Fibroblast of pulmonary artery (primary cell): ENCODE data around the gene NCK2.
A peak's percentile ranks its signal among the peaks of the same experiment; 100 is the strongest.

Source experiments
- DNase-seq: peaks from one replicate; pipeline ENCODE4 v3.0.0-alpha.2; 2010; ENCODE audit warnings: low read depth
- H3K4me3 ChIP-seq: replicated peaks from 2 replicates; pipeline ENCODE4 v1.5.1; 2011; ENCODE audit warnings: low read depth, mild to moderate bottlenecking, control low read depth, low read length, moderate library complexity
- CTCF ChIP-seq: IDR thresholded peaks from 2 replicates; pipeline ENCODE4 v1.5.1; 2011; ENCODE audit warnings: mild to moderate bottlenecking, control low read depth, low read length, inconsistent platforms; ENCODE audit errors: missing control alignments

The NCK2 gene

GRCh38 chr2:105926960-105927678, 182.4 kb downstream of the NCK2 start:
- no peak for DNase-seq
- H3K4me3 ChIP-seq = no peak overlapping the region

GRCh38 chr2:105928086-105928485, 183.4 kb downstream of the NCK2 start:
- H3K4me3 ChIP-seq = no peak overlapping the region
- DNase-seq = no peak
- no peak for TF ChIP-seq CTCF

More at GRCh38 chr2:105926960-105927678, 182.4 kb downstream of the NCK2 start:
- TF ChIP-seq CTCF = no peak

GRCh38 chr2:105928563-105928962, 183.9 kb downstream of the NCK2 start:
- DNase-seq = no peak
- no peak overlapping the region for H3K4me3 ChIP-seq
- TF ChIP-seq CTCF = no peak

- peak; percentile 53 for DNase-seq
- TF ChIP-seq CTCF = no peak
- no peak overlapping the region for H3K4me3 ChIP-seq
These were observed 184.8 kb downstream of the NCK2 start for GRCh38 chr2:105929516-105929915.

GRCh38 chr2:105932582-105932981, 187.9 kb downstream of the NCK2 start:
- no peak for DNase-seq
- TF ChIP-seq CTCF = no peak
- no peak overlapping the region for H3K4me3 ChIP-seq

GRCh38 chr2:105933906-105934305, 189.2 kb downstream of the NCK2 start:
- DNase-seq = no peak
- no peak overlapping the region for H3K4me3 ChIP-seq
- TF ChIP-seq CTCF = no peak

GRCh38 chr2:105934467-105934866, 189.8 kb downstream of the NCK2 start:
- no peak overlapping the region for H3K4me3 ChIP-seq
- no peak for DNase-seq
- no peak for TF ChIP-seq CTCF
